Stimulated activated CD8-positive, alpha-beta memory T cell treated with anti-CD3 and anti-CD28 coated beads, Interleukin-7, amount 100 ng/mL, for 24 hours (primary cell): ENCODE measurements around the gene NME5.
A peak's percentile ranks its signal among the peaks of the same experiment; 100 is the strongest.
"Not testable (repeated sequence)": the region's sequence is repeated elsewhere in the genome, so short reads cannot be mapped to it uniquely, and the experiment has no call there.

Experiments used
- DNase-seq: peaks from one replicate; pipeline ENCODE4 v3.0.0-alpha.2; 2020; ENCODE audit warnings: low read depth

Gene NME5

DNA sequence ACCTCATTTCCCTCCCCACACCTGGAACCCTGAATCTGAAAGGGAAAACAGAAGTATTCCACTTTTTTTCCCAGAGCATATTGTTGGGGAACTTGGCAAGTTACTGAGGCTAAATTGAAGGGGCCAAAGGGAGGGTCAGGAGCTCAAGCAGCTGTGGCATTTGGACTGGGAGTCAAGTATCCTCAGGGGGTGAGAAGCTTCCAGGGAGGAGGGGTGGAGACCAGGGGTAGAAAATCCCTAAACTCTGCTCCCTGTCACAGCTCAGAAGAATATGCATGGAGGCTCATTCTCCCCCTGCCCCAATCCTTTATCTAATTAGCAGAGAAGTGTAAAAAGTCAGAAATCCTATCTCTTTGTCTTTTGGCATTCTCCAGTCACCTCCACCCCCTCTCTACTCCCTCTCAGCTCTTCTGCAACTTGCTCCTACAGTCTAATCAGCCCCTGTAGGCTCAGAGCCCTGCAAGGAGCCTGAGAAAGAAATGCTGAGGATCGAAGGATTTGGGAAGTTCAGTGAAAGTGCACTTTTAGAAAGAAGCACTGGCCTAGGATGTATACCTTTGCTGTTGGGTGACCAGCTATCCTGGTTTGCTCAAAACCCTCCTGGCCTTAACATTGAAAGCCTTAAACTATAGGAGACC is 61.1 kb downstream of the NME5 start:
- no peak for DNase-seq

DNA sequence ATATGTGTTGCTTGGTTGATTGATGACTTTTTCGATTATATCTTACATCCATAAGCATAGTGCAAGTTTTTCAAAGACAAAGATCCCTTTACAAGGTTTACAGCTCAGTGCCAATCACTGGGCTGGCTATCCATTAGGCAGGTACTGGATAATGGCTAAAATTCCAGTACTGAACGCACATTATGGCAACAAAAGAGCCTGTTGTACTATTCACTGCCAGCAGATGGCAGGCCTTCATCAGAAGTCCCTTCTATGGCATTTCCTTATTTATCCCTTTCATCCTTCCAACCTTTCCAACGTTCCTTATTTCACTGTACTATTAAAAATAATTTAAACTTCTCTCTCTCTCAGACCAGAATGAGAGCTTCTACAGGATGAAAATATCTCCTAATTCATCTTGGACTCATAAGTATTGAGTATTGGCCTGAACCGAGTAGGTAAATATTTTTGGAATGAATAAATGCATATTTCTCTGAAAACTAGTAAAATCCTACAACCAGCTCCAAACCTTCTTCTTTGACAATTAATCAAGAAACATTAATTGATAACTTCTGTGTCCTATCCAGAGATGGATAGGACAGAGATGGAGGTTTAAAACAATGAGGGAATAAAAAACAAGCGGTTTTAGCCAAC is 62.0 kb downstream of the NME5 start:
- DNase-seq: peak; percentile 8

DNA sequence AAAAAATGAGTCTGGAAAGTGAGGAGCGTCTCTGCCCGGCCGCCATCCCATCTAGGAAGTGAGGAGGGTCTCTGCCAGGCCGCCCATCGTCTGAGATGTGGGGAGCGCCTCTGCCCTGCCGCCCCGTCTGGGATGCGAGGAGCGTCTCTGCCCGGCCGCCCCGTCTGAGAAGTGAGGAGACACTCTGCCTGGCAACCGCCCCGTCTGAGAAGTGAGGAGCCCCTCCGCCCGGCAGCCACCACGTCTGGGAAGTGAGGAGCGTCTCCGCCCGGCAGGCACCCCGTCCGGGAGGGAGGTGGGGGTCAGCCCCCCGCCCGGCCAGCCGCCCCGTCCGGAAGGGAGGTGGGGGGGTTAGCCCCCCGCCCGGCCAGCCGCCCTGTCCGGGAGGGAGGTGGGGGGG is 69.2 kb downstream of the NME5 start:
- DNase-seq: not testable (repeated sequence)

DNA sequence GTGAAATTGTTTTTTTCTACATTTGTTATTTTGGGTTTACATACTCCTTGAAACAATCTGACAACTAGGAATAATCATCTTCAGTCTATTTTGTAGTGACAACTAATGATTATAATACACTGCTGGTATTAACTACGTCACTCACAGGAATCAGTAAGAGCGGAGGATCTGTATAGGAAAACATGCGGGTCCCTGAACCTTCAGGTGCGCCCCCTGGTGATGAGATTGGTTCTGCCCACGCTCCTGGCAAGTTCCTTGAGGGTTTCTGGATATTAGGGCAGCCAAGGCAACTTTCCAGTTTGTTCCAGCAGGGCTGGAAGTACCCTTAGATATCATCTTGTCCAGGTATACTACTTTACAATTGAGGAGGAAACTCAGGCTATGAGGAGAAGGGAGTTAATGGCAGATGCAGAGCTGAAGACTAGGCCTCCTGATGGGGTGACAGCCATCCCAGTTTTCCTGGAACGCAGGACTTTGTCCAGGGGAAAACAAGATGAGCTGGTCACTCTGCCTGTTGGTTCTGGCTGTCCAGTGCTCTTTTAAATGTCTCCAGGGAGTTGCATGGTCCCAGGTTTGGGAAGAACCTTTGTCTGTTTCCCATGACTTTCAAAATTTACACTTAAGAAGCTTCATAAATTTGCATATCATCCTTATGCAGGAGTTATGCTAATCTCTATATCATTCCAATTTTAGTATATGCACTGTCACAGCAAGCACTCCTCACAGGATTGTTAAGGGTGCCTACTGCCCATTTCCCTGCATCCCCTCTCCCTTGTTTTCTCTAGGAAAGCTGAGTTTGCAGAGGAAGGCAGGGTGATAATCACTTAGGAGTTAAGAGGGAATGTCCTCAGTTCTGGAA is 70.3 kb downstream of the NME5 start:
- DNase-seq: peak; percentile 47

DNA sequence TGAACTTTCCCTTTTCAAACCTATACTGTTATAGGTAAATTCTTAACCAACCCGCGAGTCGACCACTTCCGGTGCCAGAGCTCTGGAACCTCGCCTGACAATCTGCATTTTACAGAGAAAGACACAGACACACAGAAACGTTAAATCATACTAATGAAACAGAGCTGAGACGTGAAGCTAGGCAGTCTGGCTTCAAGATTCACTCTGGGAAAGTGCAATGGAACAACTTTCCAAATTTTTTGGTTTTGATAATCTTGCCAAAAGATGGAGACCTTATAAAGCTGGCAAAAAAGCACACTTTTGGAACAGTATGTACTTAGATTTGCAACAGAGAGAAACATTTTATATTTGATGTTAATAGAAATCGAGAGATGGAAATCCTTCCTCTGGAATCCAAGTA is 71.3 kb downstream of the NME5 start:
- no peak for DNase-seq
